Left hindlimb (tissue), 1 donor: ENCODE measurements around the gene KCTD17.
A peak's percentile ranks its signal among the peaks of the same experiment; 100 is the strongest.

Experiments
- DNase-seq: peaks from one replicate; pipeline ENCODE4 v3.0.0-alpha.2; 2018

The KCTD17 gene

GRCh38 chr22:37051391-37052385 lies at the start of gene KCTD17:
Gene KCTD17, plus strand, starts transcription at chr22:37051742. Its CDS starts 19 bp downstream, at chr22:37051761.
- DNase-seq = peak; percentile 82

GRCh38 chr22:37001826-37002225 lies 49.7 kb upstream of the KCTD17 start:
- no peak for DNase-seq

DNA sequence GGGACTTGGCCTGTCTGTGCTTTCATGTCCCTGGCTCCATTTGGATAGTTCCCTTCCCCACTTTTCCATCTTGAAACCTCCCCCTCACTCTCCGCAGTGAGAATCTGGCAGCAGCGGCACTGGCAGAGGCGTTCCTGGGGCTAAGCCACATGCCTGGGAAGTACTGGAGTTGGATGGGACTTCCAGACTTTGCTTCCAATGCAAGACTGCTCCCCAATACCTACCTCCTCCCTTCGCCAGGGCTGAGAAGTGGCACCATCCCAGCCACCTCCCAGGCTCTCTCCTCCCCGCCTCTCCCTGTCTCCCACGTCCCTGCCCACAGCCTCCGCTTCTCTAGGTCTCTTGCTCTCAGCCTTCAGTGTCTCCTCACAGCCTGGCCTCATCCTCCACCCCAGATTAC lies 48.9 kb upstream of the KCTD17 start:
- DNase-seq = peak; percentile 63

- no peak for DNase-seq
Observed at GRCh38 chr22:37007651-37008050, 43.9 kb upstream of the KCTD17 start.

DNA sequence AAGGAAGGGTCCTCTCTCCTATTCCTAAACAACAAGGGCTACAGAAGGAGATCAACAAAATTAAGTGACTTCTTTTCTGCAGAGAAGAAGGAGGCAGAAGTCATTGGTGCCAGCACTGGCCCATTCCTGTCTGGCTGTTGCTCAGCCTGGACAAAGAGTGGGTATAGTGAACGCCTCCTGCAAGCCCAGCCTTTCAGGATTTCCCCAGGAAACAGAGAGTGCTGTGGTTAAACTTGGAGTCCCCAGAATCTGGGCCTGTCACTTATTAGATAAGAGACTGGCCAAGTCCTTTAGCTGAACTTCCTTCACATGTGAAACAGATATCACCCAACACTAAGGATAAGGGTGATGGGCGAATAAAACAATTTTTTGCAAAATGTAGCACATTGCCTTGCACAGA lies 43.2 kb upstream of the KCTD17 start:
- DNase-seq = no peak

- DNase-seq = no peak
Observed at GRCh38 chr22:37009490-37009889, 42.1 kb upstream of the KCTD17 start.

DNA sequence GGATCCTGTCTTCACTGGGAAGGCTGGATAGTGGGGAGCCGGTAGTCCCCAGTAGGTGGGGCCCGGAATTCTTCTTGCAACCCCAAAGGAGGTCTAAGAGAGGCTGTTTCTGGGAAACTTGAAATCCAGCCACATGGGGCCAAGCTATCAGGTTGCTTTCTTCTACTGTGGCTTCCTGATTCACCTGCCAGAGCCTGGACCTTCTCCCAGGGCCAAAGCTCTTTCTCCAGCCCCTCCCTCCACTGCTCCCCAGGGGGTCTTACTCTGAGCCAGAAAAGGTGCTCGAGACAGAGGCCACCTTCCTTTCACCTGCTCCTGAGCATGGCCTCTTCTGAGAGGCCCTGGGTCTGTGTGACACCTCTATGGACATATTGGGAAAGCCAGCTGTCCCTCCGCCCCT lies 41.4 kb upstream of the KCTD17 start:
- DNase-seq = no peak

DNA sequence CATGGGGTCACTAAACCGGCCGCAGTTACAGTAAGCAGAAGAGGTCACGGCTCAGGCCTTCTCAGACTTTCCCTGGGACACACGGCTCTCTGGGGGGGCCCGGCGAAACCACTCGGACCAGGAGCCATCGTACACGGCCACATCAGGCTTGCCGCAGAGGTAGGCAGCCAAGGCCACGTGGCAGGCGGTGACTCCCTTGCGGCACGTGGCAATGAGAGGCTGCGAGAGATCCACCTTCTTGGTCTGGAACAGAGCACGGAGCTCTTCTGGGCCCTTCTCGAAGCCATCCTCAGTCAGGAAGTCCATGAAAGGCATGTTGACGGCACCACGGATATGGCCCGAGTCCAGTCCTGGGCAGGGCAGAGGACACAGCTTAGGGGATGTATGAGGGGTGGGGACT lies 40.6 kb upstream of the KCTD17 start:
- no peak for DNase-seq

- no peak for DNase-seq
Observed at GRCh38 chr22:37011472-37011871, 40.1 kb upstream of the KCTD17 start.

GRCh38 chr22:37012262-37012904 lies 39.2 kb upstream of the KCTD17 start:
- no peak for DNase-seq

- no peak for DNase-seq
Observed at GRCh38 chr22:37012956-37013355, 38.6 kb upstream of the KCTD17 start.

GRCh38 chr22:37014415-37014806 lies 37.1 kb upstream of the KCTD17 start:
- no peak for DNase-seq

- no peak for DNase-seq
Observed at GRCh38 chr22:37014835-37015586, 36.5 kb upstream of the KCTD17 start.

GRCh38 chr22:37015587-37015878 lies 36.0 kb upstream of the KCTD17 start:
- DNase-seq = no peak

GRCh38 chr22:37016134-37016910 lies 35.2 kb upstream of the KCTD17 start:
- DNase-seq = no peak

GRCh38 chr22:37017356-37017755 lies 34.2 kb upstream of the KCTD17 start:
- DNase-seq = no peak

DNA sequence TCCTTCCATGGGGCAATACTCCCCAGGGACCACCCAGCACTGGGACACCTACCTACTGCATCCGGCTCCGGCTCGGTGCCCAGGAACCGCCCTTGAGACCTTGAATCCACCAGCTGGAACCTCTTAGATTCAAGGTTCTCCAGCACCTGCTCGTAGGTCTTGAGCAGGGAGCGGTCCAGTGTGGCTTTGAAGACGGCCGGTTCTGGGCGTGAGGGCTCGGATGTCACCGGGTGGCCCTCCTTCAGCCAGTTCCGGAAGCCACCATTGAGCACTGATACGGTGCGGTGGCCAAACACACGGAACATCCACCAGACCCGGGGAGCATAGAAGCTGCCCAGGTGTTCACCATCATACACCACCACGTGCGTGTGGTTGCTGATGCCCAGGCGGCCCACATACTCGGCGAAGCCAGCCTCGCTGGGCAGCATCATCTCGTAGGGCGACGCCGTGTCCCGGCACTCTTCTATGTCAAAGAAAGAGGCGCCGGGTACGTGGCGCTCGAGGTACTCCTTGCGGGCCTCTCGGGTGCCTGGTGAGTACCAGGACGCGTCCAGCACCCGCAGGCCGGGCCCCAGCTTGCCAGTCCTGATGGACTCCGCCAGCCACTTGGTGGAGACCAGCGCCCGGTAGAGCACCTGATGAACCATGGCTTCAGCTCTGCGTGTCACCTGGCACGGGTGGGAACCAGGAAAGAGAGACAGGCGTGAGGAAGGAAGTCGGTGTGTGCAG lies 33.3 kb upstream of the KCTD17 start:
- no peak for DNase-seq

GRCh38 chr22:37018815-37019308 lies 32.7 kb upstream of the KCTD17 start:
- DNase-seq = peak; percentile 82

- DNase-seq = peak; percentile 84
Observed at GRCh38 chr22:37019309-37020191, 32.0 kb upstream of the KCTD17 start, which contains the start of the genes MPST and TST. Gene MPST, plus strand, starts transcription at chr22:37019742. Its CDS starts 95 bp downstream, at chr22:37019837. Gene TST, minus strand, starts transcription at chr22:37019447. Its CDS starts 715 bp downstream, at chr22:37018732.

DNA sequence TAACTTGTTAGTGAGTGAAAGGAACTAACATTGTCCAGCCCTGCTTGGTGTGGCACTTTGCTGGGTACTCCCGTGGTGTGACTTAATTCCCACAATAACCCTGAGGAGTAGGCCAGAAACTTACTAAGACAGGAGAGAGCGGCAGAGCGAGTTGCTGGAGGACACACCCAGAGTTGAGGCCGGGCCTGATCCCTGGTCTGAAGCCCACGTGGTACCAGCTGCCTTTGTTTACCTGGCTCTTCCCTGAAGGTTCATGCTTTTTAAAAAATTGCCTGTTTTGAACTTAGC lies 31.4 kb upstream of the KCTD17 start:
- DNase-seq = no peak

GRCh38 chr22:37021041-37021440 lies 30.5 kb upstream of the KCTD17 start:
- DNase-seq = no peak
